Measurements from ENCODE around the gene SF3B5. TPM values are rescaled to one million over a fixed set of nuclear protein-coding genes. Genes with fewer than 3 reads are reported as not detected.

Gene SF3B5
- total and polyA plus RNA-seq, 2 of the 8 experiments (the other 6 are each of a cell fraction or from before 2014, with no cell fraction given), result 195 to 588 TPM

DNA sequence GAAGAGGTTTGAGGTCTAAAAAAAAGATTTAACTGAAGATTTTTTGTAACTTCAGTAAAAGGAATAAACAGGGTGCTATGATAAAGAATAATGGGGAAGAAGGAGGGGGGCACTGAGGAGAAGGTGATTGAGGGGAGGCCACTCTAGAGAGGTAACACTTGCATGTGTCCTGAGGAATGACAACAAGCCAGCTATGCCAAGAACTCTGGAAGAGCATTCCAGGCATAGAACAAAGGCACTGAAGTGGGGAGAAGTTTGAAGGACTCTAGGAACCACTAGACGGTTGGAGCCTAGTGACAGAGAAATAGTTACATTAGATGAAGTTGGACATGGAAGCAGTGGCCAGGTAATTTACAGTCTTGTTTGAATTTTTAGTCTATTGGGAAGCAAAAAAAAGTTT lies 10.8 kb upstream of the SF3B5 start:
- Histone ChIP-seq H2BK15ac (ENCODE audit: low read length) (no peak overlapping the region), H4K8ac (ENCODE audit: extremely low read depth, insufficient read depth, low read length) (no peak overlapping the region), H3K23me2 (ENCODE audit: low read depth, low read length) (no peaks in the 10 kb centered on the region; the same call in 1 of the 2 replicates), H3K23ac (ENCODE audit: insufficient read length) (no peak overlapping the region), H3K79me1 (ENCODE audit: low read depth, low read length) (no peaks in the 10 kb centered on the region), H3K4me1 (replicated peaks in 1 of 4; ENCODE audit: control insufficient read depth in 3 of 4, insufficient read depth in 4 of 4, low read length in 3 of 4) (no peaks in the 10 kb centered on the region), H3K14ac (ENCODE audit: insufficient read length) (no peak overlapping the region), H3K18ac (ENCODE audit: extremely low read depth, low read length) (no peak overlapping the region), H3K9me3 (ENCODE audit: insufficient read depth in 2 of 2, low read depth in 1 of 2, low read length in 1 of 2) (no peaks in the 10 kb centered on the region), H3K4ac (replicated peaks; ENCODE audit: insufficient read length, low read depth, low read length) (peak overlapping the region; percentile 39), H3K4me2 (ENCODE audit: insufficient read depth in 1 of 2, low read depth in 2 of 2, low read length in 2 of 2) (no peak overlapping the region), H3K79me2 (ENCODE audit: control insufficient read depth in 1 of 2, insufficient read depth in 2 of 2, low read length in 2 of 2) (no peaks in the 10 kb centered on the region), H3K27me3 (replicated peaks in 1 of 4; ENCODE audit: control insufficient read depth in 3 of 4, extremely low read depth in 1 of 4, insufficient read depth in 3 of 4, low read length in 3 of 4) (no peaks in the 10 kb centered on the region), H3K4me3 (ENCODE audit: extremely low read depth in 1 of 4, insufficient read depth in 2 of 4, low read depth in 3 of 4, low read length in 4 of 4) (no peak overlapping the region), H2AK5ac (ENCODE audit: low read depth, low read length) (no peak overlapping the region), H4K20me1 (replicated peaks in 1 of 2; ENCODE audit: control insufficient read depth in 1 of 2, insufficient read depth in 2 of 2, low read length in 2 of 2) (no peaks in the 10 kb centered on the region), H2BK12ac (ENCODE audit: low read depth, low read length) (no peak overlapping the region), H2AFZ (ENCODE audit: low read length) (no peak overlapping the region), H3K27ac (ENCODE audit: low read depth, low read length) (no peak overlapping the region), H3K9ac (replicated peaks in 1 of 4; ENCODE audit: extremely low read depth in 1 of 4, low read depth in 3 of 4, low read length in 3 of 4) (no peak overlapping the region), H3K36me3 (ENCODE audit: control insufficient read depth in 2 of 4, insufficient read depth in 4 of 4, low read length in 3 of 4) (no peaks in the 10 kb centered on the region), H2BK120ac (replicated peaks; ENCODE audit: low read depth, low read length) (no peak overlapping the region), H4K91ac (replicated peaks; ENCODE audit: insufficient read length, low read length) (no peak overlapping the region), H2BK5ac (ENCODE audit: low read depth, low read length) (no peak overlapping the region), H3K56ac (replicated peaks; ENCODE audit: insufficient read length, low read depth, low read length) (no peak overlapping the region), H4K5ac (ENCODE audit: insufficient read length, low read depth, low read length) (no peak overlapping the region), H2BK20ac (ENCODE audit: low read length) (no peak overlapping the region)
- ChIA-PET CTCF (ENCODE audit: partially characterized antibody) (interaction anchor here (0.9 to 2.3 kb wide), 4 partner anchors 8 to 392 kb away, joined by 3 to 8 read pairs (median 4); no protein-coding TSS in a partner anchor), POLR2A (ENCODE audit: partially characterized antibody) (no interaction called here)
- DNase-seq (ENCODE audit: low read depth in 1 of 2, low spot score in 2 of 2) (no peak), FAIRE-seq (no peak)
- WGBS, 2 experiments (ENCODE audit: extremely low coverage in 1 of 2, insufficient coverage in 1 of 2, insufficient read length in 1 of 2, insufficient replicate concordance in 2 of 2, low coverage in 1 of 2, low lambda C conversion rate in 2 of 2, missing lambda C conversion rate in 1 of 2), result 85% methylated on average over 1 of the region's 1 CpG; no CpG with 5 or more reads in 1 of the 2 experiments
- peak; percentile 75 for TF ChIP-seq TEAD4 (IDR thresholded peaks at IDR 0.05; ENCODE audit: low read depth, low read length)
- no peak for TF ChIP-seq CBX5 (IDR thresholded peaks at IDR 0.05; ENCODE audit: low read depth, low read length)
- no peak for TF ChIP-seq EP300 (IDR thresholded peaks at IDR 0.05; ENCODE audit: borderline replicate concordance in 1 of 2, low read depth in 2 of 2, low read length in 2 of 2)
- TF ChIP-seq SIN3A (conservative IDR thresholded peaks at IDR 0.05 in 1 of 2, IDR thresholded peaks at IDR 0.05 in 1 of 2; ENCODE audit: low read depth in 1 of 2, low read length in 2 of 2), result no peak
